Retinal pigment epithelial cell (primary cell): Measurements from ENCODE around the gene CFAP107.

Experiments
- DNase-seq: peaks from one replicate; pipeline ENCODE4 v3.0.0-alpha.2; 2010; ENCODE audit warnings: low read depth
- H3K4me3 ChIP-seq: 2 replicates; pipeline ENCODE4 v1.5.1; 2011; ENCODE audit warnings: mild to moderate bottlenecking, low read length, control low read depth, moderate library complexity
- TF ChIP-seq, protein P1 (sequence below): conservative IDR thresholded peaks from 2 replicates; pipeline ENCODE4 v1.5.1; 2011; ENCODE audit warnings: low read depth, low read length, control low read depth, inconsistent platforms

The CFAP107 gene

GRCh38 chr1:12757836-12758235, 11.8 kb downstream of the CFAP107 start:
- no peak overlapping the region for H3K4me3 ChIP-seq
- TF ChIP-seq, protein P1, sequence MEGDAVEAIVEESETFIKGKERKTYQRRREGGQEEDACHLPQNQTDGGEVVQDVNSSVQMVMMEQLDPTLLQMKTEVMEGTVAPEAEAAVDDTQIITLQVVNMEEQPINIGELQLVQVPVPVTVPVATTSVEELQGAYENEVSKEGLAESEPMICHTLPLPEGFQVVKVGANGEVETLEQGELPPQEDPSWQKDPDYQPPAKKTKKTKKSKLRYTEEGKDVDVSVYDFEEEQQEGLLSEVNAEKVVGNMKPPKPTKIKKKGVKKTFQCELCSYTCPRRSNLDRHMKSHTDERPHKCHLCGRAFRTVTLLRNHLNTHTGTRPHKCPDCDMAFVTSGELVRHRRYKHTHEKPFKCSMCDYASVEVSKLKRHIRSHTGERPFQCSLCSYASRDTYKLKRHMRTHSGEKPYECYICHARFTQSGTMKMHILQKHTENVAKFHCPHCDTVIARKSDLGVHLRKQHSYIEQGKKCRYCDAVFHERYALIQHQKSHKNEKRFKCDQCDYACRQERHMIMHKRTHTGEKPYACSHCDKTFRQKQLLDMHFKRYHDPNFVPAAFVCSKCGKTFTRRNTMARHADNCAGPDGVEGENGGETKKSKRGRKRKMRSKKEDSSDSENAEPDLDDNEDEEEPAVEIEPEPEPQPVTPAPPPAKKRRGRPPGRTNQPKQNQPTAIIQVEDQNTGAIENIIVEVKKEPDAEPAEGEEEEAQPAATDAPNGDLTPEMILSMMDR, result no peak
- no peak for DNase-seq

DNA sequence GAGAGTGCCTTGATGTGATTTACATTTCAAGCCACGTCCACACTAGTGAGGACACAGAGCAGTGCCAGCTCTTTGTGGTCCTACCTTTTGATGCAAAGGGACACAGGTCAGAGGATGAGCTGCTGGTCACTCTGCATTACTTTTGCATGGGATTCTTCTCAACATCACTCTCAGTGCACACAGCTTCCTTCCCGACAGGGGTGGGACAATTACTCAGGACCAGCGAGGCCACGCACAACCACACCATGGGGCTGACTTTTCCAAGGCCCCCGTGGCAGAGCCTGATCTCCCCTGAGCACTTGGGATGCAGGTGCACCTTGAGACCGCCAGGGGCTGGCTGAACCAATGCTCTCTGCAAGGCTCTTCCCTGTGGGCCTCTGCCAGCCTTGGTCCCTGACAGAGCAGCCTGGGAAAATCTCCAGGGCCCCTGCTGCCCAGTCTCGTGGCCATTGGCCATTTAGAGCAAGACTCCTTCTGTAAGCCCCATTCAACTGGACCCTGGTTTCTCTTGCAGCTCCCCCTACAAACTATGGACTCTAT, 14.3 kb downstream of the CFAP107 start:
- TF ChIP-seq, protein P1, result no peak
- no peak for DNase-seq
- H3K4me3 ChIP-seq, result no peak overlapping the region

- TF ChIP-seq, protein P1, result no peak
- no peak for DNase-seq
- no peak overlapping the region for H3K4me3 ChIP-seq
Observed at GRCh38 chr1:12761781-12762180, 15.8 kb downstream of the CFAP107 start.

DNA sequence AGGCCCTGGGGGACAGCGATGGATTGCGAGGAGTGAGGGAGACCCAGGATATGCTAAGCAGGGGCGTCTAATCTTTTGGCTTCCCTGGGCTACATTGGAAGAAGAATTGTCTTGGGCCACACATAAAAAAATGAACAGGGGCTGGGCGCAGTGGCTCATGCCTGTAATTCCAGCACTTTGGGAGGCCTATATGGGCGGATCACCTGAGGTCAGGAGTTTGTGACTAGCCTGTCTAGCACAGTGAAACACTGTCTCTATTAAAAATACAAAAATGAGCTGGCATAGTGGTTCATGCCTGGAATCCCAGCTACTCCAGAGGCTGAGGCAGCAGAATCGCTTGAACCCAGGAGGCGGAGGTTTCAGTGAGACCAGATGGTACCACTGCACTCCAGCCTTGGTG, 16.8 kb downstream of the CFAP107 start:
- H3K4me3 ChIP-seq, result no peak overlapping the region
- no peak for DNase-seq
- TF ChIP-seq, protein P1, result no peak

GRCh38 chr1:12763479-12763878, 17.5 kb downstream of the CFAP107 start:
- TF ChIP-seq, protein P1, result no peak

GRCh38 chr1:12764016-12764415, 18.0 kb downstream of the CFAP107 start:
- no peak for DNase-seq
- no peak overlapping the region for H3K4me3 ChIP-seq
- TF ChIP-seq, protein P1, result no peak

More at GRCh38 chr1:12763479-12763878, 17.5 kb downstream of the CFAP107 start:
- no peak overlapping the region for H3K4me3 ChIP-seq
- DNase-seq, result no peak

DNA sequence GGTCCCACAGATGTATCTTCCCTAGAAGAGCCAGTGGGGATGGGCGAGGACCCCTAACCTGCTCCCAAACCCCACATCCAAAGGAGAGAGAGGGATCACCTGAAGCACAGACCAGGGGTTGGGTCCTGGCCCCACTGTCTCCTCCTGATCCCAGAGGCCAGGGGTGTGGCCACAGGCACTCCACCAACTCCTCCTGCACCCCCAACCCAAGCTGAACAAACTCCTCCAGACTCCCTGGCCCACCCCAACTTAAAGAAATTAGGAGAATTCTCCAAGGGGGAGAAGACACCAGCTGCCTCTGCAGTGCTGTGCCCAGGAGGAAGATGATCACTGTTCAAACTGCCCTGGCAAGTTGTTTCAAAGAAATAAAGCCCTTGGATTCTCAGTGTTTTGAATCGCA, 23.0 kb downstream of the CFAP107 start:
- no peak overlapping the region for H3K4me3 ChIP-seq
- TF ChIP-seq, protein P1, result no peak
- no peak for DNase-seq
